DMS153 (cell line): ENCODE data around the gene NFS1.
"Not testable (repeated sequence)": the region's sequence is repeated elsewhere in the genome, so short reads cannot be mapped to it uniquely, and the experiment has no call there.

Source experiments
- DNase-seq: peaks from one replicate; lab custom pipeline; 2025; lab: John Stamatoyannopoulos, UW

Gene NFS1

DNA sequence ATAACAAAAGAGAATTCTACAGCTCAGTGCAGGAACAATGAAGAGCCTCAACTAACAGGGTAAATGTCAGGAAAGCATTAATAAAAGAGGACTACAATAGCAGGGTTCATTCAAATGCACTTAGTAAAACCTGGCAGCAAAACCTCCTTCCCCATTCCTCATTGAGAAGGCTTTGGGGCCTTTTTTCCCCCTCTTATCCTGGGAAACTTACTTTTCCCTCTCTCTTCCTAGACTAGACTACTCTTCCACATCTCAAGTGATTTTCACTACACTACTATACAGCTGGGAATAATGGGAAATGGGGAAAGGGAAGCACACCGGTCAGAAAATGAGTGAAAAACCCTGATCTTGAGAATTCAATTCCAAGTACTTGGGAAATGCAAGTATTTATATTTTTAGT, 10.1 kb upstream of the NFS1 start:
- no peak for DNase-seq

DNA sequence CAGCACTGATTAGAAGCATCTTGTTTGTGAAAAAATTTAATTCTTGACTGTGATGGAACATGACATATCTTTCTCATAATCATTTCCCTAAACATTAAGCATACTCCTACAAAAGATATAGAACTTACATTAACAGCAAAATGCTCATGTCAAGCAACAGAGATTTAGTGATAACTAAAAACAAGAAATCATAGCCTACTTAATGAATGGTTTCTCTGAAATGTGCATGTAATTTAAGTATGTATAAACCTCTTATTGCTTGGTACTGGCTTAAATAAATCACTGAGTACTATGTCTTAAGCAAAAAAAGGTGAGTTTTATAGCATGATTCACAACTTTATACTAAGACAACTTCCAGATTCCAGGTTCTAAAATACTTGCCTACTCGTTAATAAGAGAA, 9.3 kb upstream of the NFS1 start:
- no peak for DNase-seq

DNA sequence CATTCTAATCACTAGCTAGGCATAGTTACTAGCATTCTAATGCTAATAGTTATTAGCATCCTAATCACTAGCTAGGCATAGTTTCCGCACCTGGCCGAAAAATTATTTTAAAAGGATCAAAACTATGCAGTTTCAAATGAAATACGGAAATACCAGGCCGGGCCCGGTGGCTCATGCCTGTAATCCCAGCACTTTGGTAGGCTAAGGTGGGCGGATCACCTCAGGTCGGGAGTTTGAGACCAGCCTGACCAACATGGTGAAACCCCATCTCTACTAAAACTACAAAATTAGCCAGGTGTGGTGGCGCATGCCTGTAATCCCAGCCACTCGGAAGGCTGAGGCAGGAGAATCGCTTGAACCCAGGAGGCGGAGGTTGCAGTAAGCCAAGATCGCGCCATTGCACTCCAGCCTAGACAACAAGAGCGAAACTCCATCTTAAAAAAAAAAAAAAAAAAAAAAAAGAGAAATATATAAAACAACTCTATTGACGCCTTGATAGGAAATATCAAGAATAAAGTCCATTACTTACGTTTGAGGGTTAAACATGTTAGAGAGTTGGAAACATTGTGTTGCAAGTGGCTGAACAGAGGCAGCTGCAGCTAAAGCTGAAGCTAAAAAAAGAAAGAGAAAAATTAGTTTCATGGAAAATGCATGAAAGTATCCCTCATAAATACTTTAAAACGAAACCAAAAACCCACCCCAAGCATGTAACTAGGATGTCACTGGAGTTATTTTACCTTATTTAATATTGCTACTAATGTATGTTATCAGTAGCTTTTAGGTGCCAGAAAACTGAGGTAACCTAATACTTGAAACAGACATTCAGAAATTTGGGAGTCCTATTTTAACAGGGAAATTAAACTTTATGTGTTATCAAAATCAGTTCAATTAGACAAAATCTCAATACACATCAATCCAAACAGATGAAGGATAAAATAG, 7.7 kb upstream of the NFS1 start:
- not testable (repeated sequence) for DNase-seq

DNA sequence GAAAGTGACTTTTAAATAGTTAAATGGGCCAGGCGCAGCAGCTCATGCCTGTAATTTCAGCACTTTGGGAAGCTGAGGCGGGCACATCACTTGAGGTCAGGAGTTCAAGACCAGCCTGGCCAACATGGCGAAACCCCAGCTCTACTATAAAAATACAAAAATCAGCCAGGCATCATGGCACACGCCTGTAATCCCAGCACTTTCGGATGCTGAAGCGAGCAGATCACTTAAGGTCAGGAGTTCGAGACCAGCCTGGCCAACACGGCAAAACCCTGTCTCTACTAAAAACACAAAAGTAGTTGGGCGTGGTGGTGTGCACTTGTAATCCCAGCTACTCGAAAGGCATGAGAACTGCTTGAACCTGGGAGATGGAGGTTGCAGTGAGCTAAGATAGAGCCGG, 6.7 kb upstream of the NFS1 start:
- not testable (repeated sequence) for DNase-seq

DNA sequence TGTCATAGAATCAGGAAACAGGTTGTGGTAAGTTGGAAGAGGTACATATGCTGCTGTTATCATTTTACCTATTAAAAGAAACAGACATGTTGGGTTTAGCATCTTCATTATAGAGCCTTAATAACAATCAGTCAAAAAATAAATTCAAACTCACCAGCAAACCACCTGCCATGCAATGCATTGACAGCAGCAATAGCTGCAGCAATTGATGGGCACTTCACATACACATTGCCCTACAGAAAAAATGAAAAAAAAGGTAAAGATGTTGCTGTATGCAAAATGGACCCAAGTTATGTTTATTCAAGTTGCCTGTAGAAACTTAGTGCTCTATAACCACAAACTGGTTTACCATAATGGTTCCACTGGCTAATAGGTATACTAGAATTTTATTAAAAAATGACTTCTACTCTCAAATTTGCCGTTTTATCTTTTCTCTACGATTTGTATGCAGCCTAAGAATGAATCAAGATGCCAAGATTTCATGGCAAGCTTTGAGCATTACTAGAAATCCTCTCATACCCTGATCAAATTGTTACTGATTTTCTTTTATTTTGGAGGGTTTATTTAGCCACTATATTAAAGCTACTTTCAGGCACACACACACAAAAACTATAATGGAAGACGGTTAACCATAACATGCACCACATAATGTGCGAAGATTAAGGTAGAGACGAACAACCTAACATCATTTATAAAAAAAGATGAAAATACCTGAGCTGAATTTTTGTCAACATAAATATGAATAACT, 5.5 kb upstream of the NFS1 start:
- no peak for DNase-seq

DNA sequence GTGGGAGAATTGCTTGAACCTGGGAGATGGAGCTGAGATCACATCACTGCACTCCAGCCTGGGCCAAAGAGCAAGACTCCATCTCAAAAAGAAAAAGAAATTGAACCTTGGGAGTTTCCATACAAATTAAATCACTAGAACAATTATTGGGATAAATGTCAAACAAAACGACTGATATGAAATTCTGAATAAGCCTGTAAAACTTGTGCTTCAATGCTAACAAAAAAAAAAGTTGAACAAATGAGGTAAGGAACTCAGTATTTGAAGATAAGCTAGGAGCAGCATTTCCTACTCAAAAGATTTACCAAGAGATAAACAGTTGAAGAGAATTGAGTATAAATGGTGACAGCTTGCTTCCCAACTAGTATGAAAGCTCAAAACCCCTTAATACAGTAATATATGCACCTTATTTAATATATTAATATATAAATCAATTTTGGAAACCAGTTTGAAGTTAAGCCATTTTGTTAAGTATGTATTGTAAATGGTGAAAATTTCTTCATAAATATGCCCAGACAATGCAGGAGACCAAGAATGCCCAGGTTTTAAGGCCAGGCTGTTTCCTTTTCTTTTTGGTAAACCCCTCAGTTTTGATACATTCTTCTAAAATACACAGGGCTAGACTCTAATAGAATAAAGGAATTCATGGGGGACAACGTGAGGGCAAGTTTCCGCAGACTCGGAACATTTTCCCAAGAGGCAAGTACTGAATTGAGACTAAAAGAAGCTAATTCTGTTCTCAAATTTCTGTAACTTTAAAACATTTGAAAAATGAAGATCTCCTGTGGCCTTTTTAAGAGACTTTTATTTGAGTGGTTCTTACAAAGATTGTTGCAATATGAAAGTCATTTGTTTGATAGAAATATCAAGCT, 3.9 kb upstream of the NFS1 start:
- DNase-seq = no peak

DNA sequence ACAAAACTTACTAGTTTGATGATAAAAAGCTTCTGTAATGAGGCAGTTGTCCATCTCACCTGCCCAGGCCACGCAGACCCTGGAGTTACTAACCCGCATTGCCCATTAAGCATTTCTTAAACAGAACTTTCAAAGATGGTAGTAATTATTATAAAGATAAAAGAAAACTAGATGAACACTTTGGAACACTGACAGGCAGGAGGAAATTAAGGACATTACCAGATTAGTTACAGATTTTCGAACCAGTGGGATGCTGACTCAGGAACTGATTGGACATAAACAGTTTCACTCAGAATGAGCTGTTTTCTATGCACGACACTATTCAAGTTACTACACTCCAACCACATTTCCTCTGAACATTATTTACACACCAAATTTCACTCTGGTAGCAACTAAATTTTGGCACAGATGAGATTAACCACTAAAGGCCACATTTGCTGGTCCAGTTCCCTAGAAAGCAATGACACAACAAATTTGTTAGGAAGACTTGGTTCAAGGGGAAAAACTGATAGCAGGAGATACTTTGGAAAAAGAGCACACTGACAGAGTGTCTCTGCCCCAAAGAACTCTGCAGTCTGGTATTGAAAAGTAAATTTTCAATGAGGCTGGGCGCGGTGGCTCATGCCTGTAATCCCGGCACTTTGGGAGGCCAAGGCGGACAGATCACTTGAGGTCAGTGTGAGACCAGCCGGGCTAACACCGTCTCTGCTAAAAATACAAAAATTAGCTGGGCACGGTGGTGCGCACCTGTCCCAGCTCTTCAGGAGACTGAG, 3.1 kb upstream of the NFS1 start:
- DNase-seq = no peak

DNA sequence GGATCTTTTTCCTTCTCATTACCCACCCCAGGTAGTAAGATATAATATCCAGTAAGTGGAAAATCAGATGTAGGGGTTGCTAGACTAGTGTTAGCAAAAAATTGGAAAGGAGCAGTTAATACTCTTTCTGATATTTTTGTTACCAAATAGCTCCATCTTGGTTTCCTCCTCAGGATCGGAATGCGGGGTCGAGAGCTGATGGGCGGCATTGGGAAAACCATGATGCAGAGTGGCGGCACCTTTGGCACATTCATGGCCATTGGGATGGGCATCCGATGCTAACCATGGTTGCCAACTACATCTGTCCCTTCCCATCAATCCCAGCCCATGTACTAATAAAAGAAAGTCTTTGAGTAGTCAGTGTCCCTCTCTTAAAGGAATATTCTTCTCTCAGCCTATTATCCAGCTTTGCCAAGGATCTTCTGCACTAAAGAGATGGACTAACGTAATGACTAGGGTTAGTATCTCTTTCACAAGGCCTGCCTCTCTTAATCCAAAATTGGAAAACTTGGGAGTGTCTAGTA, 1.5 kb upstream of the NFS1 start:
- no peak for DNase-seq

DNA sequence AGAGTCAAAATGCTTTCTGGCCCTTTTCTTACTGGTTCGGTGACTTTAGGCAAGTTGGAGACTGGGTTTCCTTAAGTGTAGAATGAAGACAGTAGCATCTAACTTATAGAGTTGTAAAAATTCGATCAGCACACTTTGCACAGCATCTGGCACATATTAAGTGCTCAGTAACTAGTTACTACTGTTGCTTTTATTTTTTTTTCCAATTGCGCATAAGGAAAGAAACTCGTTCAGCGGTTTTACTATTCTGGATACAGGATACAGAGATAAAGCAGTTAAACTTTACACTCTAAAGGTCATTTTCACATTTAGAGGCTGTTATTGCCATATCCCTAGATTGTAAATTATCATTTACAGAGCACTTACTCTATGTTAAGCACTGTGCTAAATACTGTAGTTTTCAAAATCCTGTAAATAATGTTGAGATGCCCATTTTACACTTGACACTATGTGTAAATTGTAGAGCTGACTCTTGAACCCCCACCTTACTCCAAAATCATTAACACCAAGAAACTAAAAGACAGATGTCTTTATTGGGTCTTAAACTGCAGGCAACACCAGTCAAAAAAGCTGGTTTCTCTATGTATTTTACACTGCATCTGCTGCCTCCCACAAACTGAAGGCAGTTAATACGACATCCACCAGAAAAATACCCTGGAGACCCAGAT, 939 bp upstream of the NFS1 start:
- no peak for DNase-seq

DNA sequence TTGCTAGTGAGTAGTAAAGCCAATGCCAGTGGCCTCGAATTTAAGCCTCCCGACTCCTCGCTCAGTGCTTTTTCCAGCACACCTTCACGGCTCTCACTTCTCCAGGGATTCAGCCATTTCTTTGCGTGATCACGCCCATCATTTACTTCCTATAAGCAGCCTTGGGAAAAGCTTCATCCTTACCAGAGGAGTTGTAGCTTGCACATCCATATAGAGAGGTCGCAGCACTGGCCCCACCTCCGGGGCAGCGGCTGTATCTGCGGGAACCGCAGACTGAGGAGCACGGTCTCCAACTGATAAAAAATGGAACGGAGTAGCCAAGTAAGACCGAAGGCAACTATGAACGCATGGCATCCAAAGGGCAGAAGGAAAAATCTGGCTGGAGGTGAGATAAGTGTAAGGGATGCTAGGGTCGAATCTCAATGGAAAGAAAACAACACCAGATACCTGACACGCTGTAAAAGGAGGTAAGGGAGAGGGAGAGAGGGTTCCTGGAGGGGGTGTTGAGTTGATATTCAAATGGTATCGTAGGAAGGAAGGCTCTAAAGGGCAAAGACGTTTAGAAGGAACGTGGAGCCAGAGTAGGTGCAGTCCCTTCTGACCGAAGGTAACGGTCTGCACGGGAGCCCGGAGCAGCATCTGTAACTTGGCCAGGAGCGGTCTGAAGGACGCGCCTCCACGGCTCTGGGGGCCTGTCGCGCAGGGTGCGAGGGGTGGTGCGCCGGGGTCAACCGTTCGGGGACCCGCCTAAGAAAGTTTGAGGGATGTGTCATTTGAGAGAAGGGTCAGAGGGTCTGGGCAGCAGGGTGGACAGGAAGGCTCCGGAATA, 640 bp downstream of the NFS1 start:
- no peak for DNase-seq

DNA sequence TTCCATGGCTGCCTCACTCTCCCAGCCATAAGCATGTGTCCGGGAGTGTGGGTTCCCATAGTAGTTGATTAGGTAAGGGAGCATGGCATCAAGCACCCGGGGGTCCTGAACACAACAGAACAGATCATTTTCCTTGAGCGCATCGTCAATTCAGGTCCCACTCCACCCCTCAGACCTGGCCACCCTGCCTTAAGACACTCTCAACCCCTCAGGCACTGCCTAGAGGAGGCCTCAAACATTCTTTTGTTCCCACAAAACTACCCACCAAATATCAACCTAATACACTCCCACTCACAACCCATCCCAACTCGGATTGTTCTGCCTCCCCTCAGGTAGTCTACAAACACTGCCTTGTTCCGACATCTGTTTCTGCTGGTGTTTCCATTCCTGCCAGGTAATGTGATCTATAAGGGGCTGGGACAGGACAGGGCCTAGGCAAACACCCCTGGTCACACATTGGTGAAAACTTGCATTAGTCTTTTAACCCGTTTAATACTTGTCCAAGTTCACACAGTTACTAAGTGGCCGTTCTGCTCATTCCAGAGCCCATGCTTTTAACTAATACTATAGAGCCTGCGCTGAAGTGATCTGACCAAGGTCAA, 1.4 kb downstream of the NFS1 start:
- no peak for DNase-seq

DNA sequence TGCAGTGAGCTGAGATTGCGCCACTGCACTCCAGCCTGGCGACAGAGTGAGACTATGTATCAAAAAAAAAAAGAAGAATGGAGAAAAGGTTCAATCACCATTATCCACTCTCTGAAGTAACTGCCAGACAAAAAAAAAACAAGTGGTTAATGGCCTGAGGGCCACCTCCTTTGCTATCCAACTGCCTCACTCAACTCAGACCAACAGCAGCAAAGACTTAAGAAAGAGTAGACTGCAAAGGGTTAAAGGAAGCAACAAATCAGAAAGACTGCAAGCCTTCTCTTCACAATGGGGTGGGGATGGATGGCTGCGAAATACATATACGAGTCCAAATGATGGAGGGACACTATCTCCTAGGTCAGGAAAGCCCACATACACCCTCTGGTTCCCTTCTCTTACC, 3.2 kb downstream of the NFS1 start:
- DNase-seq = no peak

DNA sequence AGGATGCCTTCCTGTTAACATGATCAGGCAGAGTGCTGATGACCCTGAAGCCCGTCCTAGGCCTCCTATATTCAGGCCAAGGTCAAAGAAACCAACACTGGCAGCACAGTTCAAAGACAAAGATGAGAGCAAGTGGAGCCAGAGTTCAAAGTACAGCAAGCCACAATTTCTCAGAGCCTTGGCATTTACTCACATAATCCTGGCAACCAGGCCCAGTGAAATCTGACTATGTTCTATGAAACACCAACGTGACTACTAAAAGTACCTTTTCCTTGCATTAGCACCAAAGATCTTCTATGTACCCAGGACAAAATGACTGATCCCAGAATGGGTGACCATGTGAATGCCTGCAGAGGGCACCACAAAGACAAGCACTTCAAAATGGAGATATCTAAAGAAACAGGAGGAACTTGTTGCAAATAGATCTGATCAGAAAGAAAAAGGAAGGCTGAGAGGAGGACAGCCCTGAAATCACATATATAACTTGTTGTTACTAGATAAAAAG, 3.9 kb downstream of the NFS1 start:
- no peak for DNase-seq

DNA sequence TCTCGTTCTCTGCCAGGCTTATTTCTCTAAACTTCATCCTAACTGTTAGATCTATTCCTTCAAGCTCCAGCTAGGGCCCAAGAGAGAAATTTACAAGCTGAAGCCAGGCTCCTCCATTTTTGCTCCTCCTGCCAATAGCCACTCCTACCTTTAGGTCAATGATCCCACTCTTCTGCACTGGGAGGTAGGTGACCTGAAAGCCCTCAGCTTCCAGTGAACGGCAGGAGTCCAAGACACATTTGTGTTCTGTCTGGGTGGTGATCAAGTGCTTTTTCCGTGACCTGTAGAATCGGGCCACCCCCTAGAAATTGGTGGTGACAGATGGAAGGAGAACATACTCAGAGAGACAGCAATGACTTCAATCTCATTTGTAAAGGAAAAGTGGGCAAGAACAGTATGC, 8.9 kb downstream of the NFS1 start:
- no peak for DNase-seq

DNA sequence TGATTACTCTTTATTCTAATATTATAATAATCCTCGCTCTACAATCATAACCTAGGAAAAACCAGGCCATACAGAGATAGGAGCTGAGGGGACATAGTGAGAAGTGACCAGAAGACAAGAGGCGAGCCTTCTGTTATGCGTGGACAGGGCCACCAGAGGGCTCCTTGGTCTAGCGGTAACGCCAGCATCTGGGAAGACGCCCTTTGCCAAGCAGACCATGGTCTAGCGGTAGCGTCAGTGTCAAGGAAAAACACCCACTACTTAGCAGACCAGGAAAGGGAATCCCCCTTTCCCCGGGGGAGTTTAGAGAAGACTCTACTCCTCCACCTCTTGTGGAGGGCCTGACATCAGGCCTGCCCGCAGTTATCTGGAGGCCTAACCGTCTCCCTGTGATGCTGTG, 12.3 kb downstream of the NFS1 start:
- not testable (repeated sequence) for DNase-seq

DNA sequence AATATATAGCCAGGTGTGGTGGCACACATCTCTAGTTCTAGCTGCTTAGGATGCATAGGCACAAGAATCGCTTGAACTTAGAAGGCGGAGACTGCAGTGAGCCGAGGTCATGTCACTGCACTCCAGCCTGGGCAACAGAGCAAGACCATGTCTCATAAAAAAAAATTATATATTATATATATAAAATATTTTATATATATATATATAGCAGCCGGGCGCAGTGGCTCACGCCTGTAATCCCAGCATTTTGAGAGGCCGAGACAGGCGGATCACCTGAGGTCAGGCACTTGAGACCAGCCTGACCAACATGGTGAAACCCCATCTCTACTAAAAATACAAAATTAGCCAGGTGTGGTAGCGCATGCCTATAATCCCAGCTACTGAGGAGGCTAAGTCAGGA, 13.8 kb downstream of the NFS1 start:
- not testable (repeated sequence) for DNase-seq

DNA sequence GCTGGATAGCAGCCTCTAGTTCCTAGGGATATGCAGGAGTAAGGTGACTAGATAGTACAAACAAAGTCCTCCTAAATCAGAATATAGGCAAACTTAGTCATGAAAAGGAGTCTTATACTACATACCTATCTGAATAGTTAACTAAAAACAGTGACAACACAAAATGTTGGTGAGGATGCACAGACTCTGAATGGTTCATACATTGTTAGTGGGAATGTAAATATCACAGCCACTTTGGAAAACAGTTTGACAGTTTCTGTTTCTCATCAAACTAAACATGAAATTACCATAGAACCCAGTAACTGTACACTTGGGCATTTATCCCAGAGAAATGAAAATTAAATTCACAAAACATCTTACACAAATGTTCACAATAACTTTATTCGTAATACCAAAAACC, 17.2 kb downstream of the NFS1 start:
- no peak for DNase-seq

DNA sequence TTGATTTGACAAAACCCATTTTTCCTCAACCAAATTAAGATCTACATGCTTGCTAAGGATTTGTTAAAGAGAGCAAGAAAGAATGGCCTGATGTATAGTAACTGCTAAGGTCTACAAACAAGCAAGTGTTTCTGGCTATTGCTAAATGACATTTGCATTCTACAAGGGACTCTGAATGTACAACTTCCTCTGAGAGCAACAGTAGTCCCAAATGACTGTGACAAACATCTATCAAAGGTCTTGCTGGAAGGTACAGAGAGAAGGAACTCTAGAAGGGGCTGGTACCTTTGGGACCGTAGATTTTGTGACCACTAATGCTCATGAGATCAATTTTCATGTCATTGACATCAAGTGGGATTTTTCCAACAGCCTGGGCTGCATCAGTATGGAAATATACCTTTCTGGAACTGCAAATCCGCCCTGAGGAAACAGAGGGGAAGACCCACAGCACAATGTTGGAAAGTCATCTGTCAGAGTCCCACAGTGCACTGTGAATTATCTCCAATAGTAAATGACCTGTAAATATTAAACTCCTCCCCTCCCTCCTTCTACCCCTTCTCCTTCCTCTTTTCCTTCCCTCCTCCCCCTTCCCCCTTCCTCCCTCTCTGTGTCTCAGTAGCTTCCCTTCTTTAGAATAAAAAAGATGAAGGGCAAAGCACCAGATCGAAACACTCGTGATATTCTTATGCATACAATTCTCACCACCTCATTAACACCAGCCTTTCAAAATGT, 18.5 kb downstream of the NFS1 start:
- no peak for DNase-seq

DNA sequence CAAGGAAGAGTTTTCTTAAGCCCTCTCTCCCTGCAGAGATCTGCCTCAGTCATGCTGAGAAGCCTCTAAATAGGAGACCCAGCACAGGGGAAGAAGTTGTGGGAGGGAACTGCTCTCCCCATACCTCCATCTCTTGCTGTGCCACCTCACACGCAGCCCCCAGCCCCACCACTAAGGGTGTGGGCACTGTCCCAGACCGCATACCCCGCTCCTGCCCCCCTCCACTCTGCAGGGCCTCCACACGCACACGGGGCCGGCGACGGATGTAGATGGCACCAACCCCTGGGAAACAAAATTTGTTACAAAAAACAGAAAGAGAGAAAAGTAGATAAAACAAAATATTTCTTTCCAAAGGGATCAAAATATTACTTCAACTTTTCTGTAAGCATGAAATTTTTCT, 24.2 kb downstream of the NFS1 start:
- DNase-seq = no peak
